Panc1 (cell line): ENCODE results near the gene CLSTN2. TPM values are rescaled to one million over a fixed set of nuclear protein-coding genes. Genes with fewer than 3 reads are reported as not detected.

Experiments used
- ATAC-seq: fragments of 200-7000 bp; cut with Tn5 transposase; 2 replicates; pipeline ENCODE4 v1.9.1; 2020; ENCODE audit warnings: mild to moderate bottlenecking, moderate library complexity
- BruUV-seq: library from RNA; stranded (reverse); fragments of 400-500 nt; replicated peaks from 2 replicates; lab custom pipeline; 2021; lab: Mats Ljungman, UMichigan
- CTCF ChIA-PET: fragments of 300-600 bp; sonication (Branson Sonifier 250); formaldehyde crosslinking; loops from one replicate; lab custom pipeline; 2022; ENCODE audit warnings: antibody characterized with exemption; lab: Charles Lee
- POLR2A ChIA-PET: fragments of 300-600 bp; sonication (Branson Sonifier 250); formaldehyde crosslinking; loops from one replicate; lab custom pipeline; 2022; ENCODE audit warnings: antibody characterized with exemption; lab: Charles Lee
- DNase-seq: peaks from one replicate; pipeline ENCODE4 v3.0.0-alpha.2; 2010; ENCODE audit warnings: low read depth, low spot score
- H3K27ac ChIP-seq: 2 replicates; pipeline ENCODE4 v1.5.1; 2011; ENCODE audit warnings: mild to moderate bottlenecking, low read length, inconsistent platforms
- H3K27me3 ChIP-seq: fragments of 200-500 bp; sonication (Bioruptor generic); 2 replicates; pipeline ENCODE4 v1.6.0; 2014; ENCODE audit warnings: low read length, inconsistent platforms; ENCODE audit not compliant: control insufficient read depth, insufficient read depth
- H3K36me3 ChIP-seq: fragments of 200-500 bp; sonication (Bioruptor generic); 2 replicates; pipeline ENCODE4 v1.5.1; 2014; ENCODE audit warnings: inconsistent platforms, mild to moderate bottlenecking, low read length, moderate library complexity; ENCODE audit not compliant: control insufficient read depth, insufficient read depth
- H3K4me1 ChIP-seq: 2 replicates; pipeline ENCODE4 v1.5.1; 2011; ENCODE audit warnings: inconsistent platforms, mild to moderate bottlenecking, low read length, moderate library complexity; ENCODE audit not compliant: control insufficient read depth, insufficient read depth
- H3K4me3 ChIP-seq, 2 experiments: 2 replicates each; pipeline ENCODE4 v1.5.1; 2011 to 2012; ENCODE audit warnings: low read depth in 2 of 2, low read length in 2 of 2, mild to moderate bottlenecking in 2 of 2, inconsistent platforms in 1 of 2, moderate library complexity in 1 of 2
- H3K9me3 ChIP-seq: fragments of 200-500 bp; sonication (Bioruptor generic); 2 replicates; pipeline ENCODE4 v1.5.1; 2014; ENCODE audit warnings: low read depth, mild to moderate bottlenecking, inconsistent platforms, low read length, moderate library complexity; ENCODE audit not compliant: control insufficient read depth, insufficient read depth
- CTCF ChIP-seq: fragments of 450-650 bp; IDR thresholded peaks from 2 replicates; pipeline ENCODE4 v1.5.1; 2017; ENCODE audit warnings: mild to moderate bottlenecking
- POLR2AphosphoS5 ChIP-seq: IDR thresholded peaks from 2 replicates; pipeline ENCODE4 v1.6.1; 2012; ENCODE audit warnings: mild to moderate bottlenecking, low read depth, low read length, moderate library complexity
- REST ChIP-seq, 2 experiments: IDR thresholded peaks; 2 replicates each; pipeline ENCODE4 v1.6.1; 2011 to 2012; ENCODE audit warnings: low read depth in 2 of 2, control low read depth in 1 of 2, low read length in 1 of 2, mild to moderate bottlenecking in 1 of 2, moderate library complexity in 1 of 2; ENCODE audit not compliant: insufficient read depth in 1 of 2
- SIN3A ChIP-seq: IDR thresholded peaks from 2 replicates; pipeline ENCODE4 v1.6.1; 2012; ENCODE audit warnings: low read depth, mild to moderate bottlenecking, low read length, moderate library complexity, borderline replicate concordance; ENCODE audit not compliant: insufficient read depth
- TCF7L2 ChIP-seq: IDR thresholded peaks from 2 replicates; pipeline ENCODE4 v1.6.1; 2011; ENCODE audit warnings: mild to moderate bottlenecking, low read depth, low read length, inconsistent platforms
- in situ Hi-C: cut with HindIII; loops from 2 replicates; pipeline ENCODE4 v1.10.0; 2016; ENCODE audit warnings: low sequenced_read_pairs, low pct_unique_long_range_greater_than_20kb
- intact Hi-C: fragments of 100-400 bp; cut with micrococcal nuclease; formaldehyde crosslinking; loops from one replicate; pipeline ENCODE4 v1.10.0; 2022; ENCODE audit not compliant: unreplicated experiment
- total RNA-seq: library from RNA; stranded (reverse); gene quantifications from one replicate; pipeline ENCODE4 v1.2.1, GENCODE V29; 2021; ENCODE audit not compliant: unreplicated experiment

CLSTN2 gene
- total RNA-seq, 1 experiment from 2014 or later: 0.03 TPM

- in situ Hi-C loops: no loop called here
- CTCF ChIA-PET: no interaction called here
- no peaks in the 10 kb centered on the region for H3K4me1 ChIP-seq
- H3K27me3 ChIP-seq: no peaks in the 10 kb centered on the region
- TF ChIP-seq POLR2AphosphoS5: no peak
- TF ChIP-seq CTCF: no peak
- no peak for TF ChIP-seq TCF7L2
- TF ChIP-seq SIN3A: no peak
- TF ChIP-seq REST (IDR thresholded peaks at IDR 0.05; ENCODE audit: insufficient read depth in 1 of 2, low read depth in 2 of 2, low read length in 1 of 2): no peak
- no TSS peak for BruUV-seq
- no peak overlapping the region for H3K27ac ChIP-seq
- no peaks in the 10 kb centered on the region for H3K36me3 ChIP-seq
- no peaks in the 10 kb centered on the region for H3K9me3 ChIP-seq
- no peak for ATAC-seq
- intact Hi-C loops: no loop called here
- POLR2A ChIA-PET: no interaction called here
- H3K4me3 ChIP-seq: no peak overlapping the region
- DNase-seq: no peak
Measured at GRCh38 chr3:140164156-140164555, 229.2 kb downstream of the CLSTN2 start.

- H3K4me3 ChIP-seq: no peak overlapping the region
- no peak for DNase-seq
- no peaks in the 10 kb centered on the region for H3K36me3 ChIP-seq
- TF ChIP-seq CTCF (no peak), SIN3A (no peak), POLR2AphosphoS5 (no peak), REST (IDR thresholded peaks at IDR 0.05; ENCODE audit: insufficient read depth in 1 of 2, low read depth in 2 of 2, low read length in 1 of 2) (no peak), TCF7L2 (no peak)
- in situ Hi-C loops: no loop called here
- POLR2A ChIA-PET: interaction anchor here (0.6 kb wide), 1 partner anchor 1082 kb away, joined by 3 read pairs; no protein-coding TSS in a partner anchor
- no TSS peak for BruUV-seq
- intact Hi-C loops: no loop called here
- no peaks in the 10 kb centered on the region for H3K4me1 ChIP-seq
- no peak for ATAC-seq
- CTCF ChIA-PET: no interaction called here
- H3K27me3 ChIP-seq: no peaks in the 10 kb centered on the region
- H3K9me3 ChIP-seq: no peaks in the 10 kb centered on the region
- no peak overlapping the region for H3K27ac ChIP-seq
Measured at GRCh38 chr3:140164922-140165590, 230.1 kb downstream of the CLSTN2 start.
